ENCODE measurements around the gene XKR7.

GRCh38 chr20:32003325-32003724 lies 35.4 kb downstream of the XKR7 start:
- TF ChIP-seq CTCF (IDR thresholded peaks at IDR 0.05) (no peak), EZH2 (IDR thresholded peaks at IDR 0.05; ENCODE audit: borderline replicate concordance, insufficient read depth, low read depth, low read length, poor library complexity, severe bottlenecking) (no peak)

Data from B cell (primary cell).